Smooth muscle cell (in vitro differentiated cells): ENCODE data around the gene PLG. TPM values are rescaled to one million over a fixed set of nuclear protein-coding genes. Genes with fewer than 3 reads are reported as not detected.
"Not testable (repeated sequence)": the region's sequence is repeated elsewhere in the genome, so short reads cannot be mapped to it uniquely, and the experiment has no call there.

Source experiments
- DNase-seq: peaks from one replicate; lab custom pipeline; 2025; ENCODE audit not compliant: unreplicated experiment; lab: John Stamatoyannopoulos, UW
- H2AFZ ChIP-seq: fragments of 200-600 bp; sonication (generic); 2 replicates; pipeline ENCODE4 v1.6.0; 2016; ENCODE audit warnings: antibody characterized with exemption, low read depth, mild to moderate bottlenecking
- H3F3A ChIP-seq: fragments of 200-600 bp; sonication (generic); 2 replicates; pipeline ENCODE4 v1.6.0; 2017; ENCODE audit warnings: antibody characterized with exemption, low read depth
- H3K27ac ChIP-seq: fragments of 200-600 bp; sonication (generic); 2 replicates; pipeline ENCODE4 v1.5.1; 2016; ENCODE audit warnings: low read depth, mild to moderate bottlenecking
- H3K27me3 ChIP-seq: fragments of 200-600 bp; sonication (generic); 2 replicates; pipeline ENCODE4 v1.6.1; 2016; ENCODE audit warnings: low read depth, mild to moderate bottlenecking
- H3K36me3 ChIP-seq: fragments of 200-600 bp; sonication (generic); 2 replicates; pipeline ENCODE4 v1.5.1; 2016; ENCODE audit warnings: low read depth
- H3K4me1 ChIP-seq: fragments of 200-600 bp; sonication (generic); 2 replicates; pipeline ENCODE4 v1.5.1; 2016; ENCODE audit warnings: low read depth
- H3K4me2 ChIP-seq: fragments of 200-600 bp; sonication (generic); 2 replicates; pipeline ENCODE4 v1.6.0; 2016; ENCODE audit warnings: mild to moderate bottlenecking
- H3K4me3 ChIP-seq: fragments of 200-600 bp; sonication (generic); 2 replicates; pipeline ENCODE4 v1.5.1; 2016; ENCODE audit warnings: mild to moderate bottlenecking
- H3K79me2 ChIP-seq: fragments of 200-600 bp; sonication (generic); 2 replicates; pipeline ENCODE4 v1.6.0; 2016; ENCODE audit warnings: low read depth, mild to moderate bottlenecking
- H3K9ac ChIP-seq: fragments of 200-600 bp; sonication (generic); 2 replicates; pipeline ENCODE4 v1.6.0; 2016; ENCODE audit warnings: low read depth
- H3K9me3 ChIP-seq: fragments of 200-600 bp; sonication (generic); replicated peaks from 2 replicates; pipeline ENCODE4 v1.5.1; 2016; ENCODE audit warnings: low read depth
- H4K20me1 ChIP-seq: fragments of 200-600 bp; sonication (generic); 2 replicates; pipeline ENCODE4 v1.6.0; 2016; ENCODE audit warnings: low read depth
- WGBS: methylation state at CpG from one replicate; pipeline ENCODE4 v1.1.7; 2016; ENCODE audit warnings: low lambda C conversion rate; 5-methylcytosine and 5-hydroxymethylcytosine counted together
- polyA plus RNA-seq: library from polyadenylated mRNA; unstranded; fragments of >200 nt; fragmentation: Nextera tagmentation; extraction: Ambion mirVana; gene quantifications from 2 replicates; pipeline ENCODE4 v1.2.1, GENCODE V29; 2016
- total RNA-seq: library from RNA; depleted of rRNA; stranded (reverse); fragments of >200 nt; gene quantifications from 2 replicates; pipeline ENCODE4 v1.2.3, GENCODE V29; 2014
- TF ChIP-seq, protein P1 (sequence below): fragments of 200-600 bp; sonication (generic); IDR thresholded peaks from 2 replicates; pipeline ENCODE4 v1.5.1; 2017; ENCODE audit warnings: borderline replicate concordance, mild to moderate bottlenecking, antibody characterized with exemption; ENCODE audit not compliant: insufficient read depth, poor library complexity, severe bottlenecking

PLG gene
- total and polyA plus RNA-seq, 2 experiments from 2014 or later = 1.5 TPM; not detected in 1

DNA sequence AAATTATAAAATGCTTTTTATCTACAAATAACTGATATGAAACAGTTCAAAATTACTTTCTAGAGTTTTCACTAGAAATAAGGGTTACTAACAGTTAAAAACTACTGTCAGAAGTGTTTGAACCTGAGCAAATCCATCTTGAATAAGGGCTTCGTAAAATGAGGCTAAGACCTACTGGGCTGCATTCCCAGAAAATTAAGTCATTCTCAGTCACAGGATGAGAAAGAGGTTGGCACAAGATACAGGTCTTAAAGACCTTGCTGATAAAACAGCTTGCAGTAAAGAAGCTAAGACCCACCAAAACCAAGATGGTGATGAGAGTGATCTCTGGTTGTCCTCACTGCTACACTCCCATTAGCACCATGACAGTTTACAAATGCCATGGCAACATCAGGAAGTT is 93.7 kb downstream of the PLG start:
- Histone ChIP-seq H2AFZ (no peak overlapping the region), H3K4me2 (no peak overlapping the region), H4K20me1 (no peaks in the 10 kb centered on the region), H3K9ac (no peak overlapping the region), H3K9me3 (peaks cover 5% of the 10 kb centered on the region), H3K27me3 (no peaks in the 10 kb centered on the region), H3K27ac (no peak overlapping the region), H3K36me3 (no peaks in the 10 kb centered on the region), H3F3A (no peaks in the 10 kb centered on the region), H3K79me2 (no peaks in the 10 kb centered on the region), H3K4me1 (no peaks in the 10 kb centered on the region), H3K4me3 (no peak overlapping the region)
- TF ChIP-seq, protein P1, sequence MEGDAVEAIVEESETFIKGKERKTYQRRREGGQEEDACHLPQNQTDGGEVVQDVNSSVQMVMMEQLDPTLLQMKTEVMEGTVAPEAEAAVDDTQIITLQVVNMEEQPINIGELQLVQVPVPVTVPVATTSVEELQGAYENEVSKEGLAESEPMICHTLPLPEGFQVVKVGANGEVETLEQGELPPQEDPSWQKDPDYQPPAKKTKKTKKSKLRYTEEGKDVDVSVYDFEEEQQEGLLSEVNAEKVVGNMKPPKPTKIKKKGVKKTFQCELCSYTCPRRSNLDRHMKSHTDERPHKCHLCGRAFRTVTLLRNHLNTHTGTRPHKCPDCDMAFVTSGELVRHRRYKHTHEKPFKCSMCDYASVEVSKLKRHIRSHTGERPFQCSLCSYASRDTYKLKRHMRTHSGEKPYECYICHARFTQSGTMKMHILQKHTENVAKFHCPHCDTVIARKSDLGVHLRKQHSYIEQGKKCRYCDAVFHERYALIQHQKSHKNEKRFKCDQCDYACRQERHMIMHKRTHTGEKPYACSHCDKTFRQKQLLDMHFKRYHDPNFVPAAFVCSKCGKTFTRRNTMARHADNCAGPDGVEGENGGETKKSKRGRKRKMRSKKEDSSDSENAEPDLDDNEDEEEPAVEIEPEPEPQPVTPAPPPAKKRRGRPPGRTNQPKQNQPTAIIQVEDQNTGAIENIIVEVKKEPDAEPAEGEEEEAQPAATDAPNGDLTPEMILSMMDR = no peak
- DNase-seq = no peak
- WGBS = 41% methylated on average over 1 of the region's 1 CpG

GRCh38 chr6:160798625-160799024 is 96.6 kb downstream of the PLG start:
- Histone ChIP-seq H3K36me3 (no peaks in the 10 kb centered on the region), H3K9me3 (peaks cover 5% of the 10 kb centered on the region), H3K4me3 (no peak overlapping the region), H3K27ac (no peak overlapping the region), H2AFZ (no peak overlapping the region), H4K20me1 (no peaks in the 10 kb centered on the region), H3K27me3 (no peaks in the 10 kb centered on the region), H3F3A (no peaks in the 10 kb centered on the region), H3K9ac (no peak overlapping the region), H3K4me2 (no peak overlapping the region), H3K79me2 (no peaks in the 10 kb centered on the region), H3K4me1 (no peaks in the 10 kb centered on the region)
- no peak for DNase-seq
- TF ChIP-seq, protein P1 = no peak

DNA sequence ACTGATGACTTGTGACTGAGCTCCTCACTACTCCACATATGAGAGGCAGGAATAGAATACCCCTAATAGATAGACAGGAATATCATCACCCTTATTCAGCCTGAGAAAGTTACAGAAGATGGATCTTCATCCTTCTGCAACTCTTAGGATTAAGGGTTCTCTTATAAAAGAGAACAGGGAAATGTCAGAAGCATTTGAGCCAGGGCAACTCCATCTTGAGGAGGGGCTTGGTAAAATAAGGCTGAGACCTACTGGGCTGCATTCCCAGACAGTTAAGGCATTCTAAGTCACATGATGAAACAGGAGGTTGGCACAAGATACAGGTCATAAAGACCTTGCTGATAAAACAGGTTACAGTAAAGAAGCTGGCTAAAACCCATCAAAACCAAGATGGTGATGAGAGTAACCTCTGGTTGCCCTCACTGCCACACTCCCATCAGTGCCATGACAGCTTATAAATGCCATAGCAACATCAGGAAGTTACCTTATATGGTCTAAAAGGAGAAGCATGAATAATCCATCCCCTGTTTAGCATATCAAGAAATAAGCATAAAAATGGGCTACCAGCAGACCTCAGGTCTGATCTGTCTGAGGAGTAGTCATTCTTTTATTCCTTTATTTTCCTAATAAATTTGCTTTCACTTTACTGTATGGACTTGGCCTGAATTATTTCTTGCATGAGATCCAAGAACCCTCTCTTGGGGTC is 97.9 kb downstream of the PLG start:
- no peaks in the 10 kb centered on the region for H3F3A ChIP-seq
- TF ChIP-seq, protein P1 = no peak
- no peaks in the 10 kb centered on the region for H4K20me1 ChIP-seq
- no peaks in the 10 kb centered on the region for H3K36me3 ChIP-seq
- H3K9me3 ChIP-seq = peaks cover 5% of the 10 kb centered on the region
- no peak overlapping the region for H3K4me2 ChIP-seq
- no peaks in the 10 kb centered on the region for H3K79me2 ChIP-seq
- no peaks in the 10 kb centered on the region for H3K27me3 ChIP-seq
- no peak overlapping the region for H3K4me3 ChIP-seq
- no peak for DNase-seq
- H3K27ac ChIP-seq = no peak overlapping the region
- no peak overlapping the region for H3K9ac ChIP-seq
- no peak overlapping the region for H2AFZ ChIP-seq
- no peaks in the 10 kb centered on the region for H3K4me1 ChIP-seq

DNA sequence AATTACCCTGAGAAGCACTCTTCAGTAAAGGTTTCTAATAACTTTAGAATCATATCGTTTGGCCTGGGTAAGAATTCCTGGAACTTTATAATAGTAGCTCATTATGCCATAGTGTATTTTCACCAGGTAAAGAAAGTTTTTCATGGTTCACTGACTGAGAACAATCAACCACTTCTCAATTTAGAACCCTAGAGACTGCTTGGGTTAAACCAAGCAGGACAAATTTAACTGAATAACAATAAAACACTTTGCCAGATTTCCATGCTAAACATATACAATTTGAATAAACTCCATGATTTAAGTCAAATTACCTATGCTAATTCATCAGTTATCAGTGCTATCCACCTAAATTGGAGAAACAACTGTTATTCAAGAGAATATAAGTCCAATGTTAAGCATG is 99.4 kb downstream of the PLG start:
- no peak for DNase-seq
- no peaks in the 10 kb centered on the region for H3K79me2 ChIP-seq

DNA sequence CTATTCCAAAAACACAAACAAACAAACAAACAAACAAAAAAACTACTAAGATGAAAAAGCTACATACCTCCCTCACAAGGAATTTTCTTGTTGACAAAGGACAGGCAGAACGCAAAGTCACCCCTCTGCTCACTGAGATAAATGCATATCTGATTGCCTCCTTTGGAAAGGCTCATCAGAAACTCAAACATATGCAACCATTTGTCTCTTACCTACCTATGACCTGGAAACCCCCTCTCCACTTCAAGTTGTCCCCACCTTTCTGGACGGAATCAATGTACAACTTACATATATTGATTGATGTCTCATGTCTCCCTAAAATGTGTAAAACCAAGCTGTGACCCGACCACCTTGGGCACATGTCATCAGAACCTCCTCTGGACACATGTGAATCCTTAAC is 100.0 kb downstream of the PLG start:
- H3K27me3 ChIP-seq, H3F3A ChIP-seq: not testable (repeated sequence)
- WGBS = 83% methylated on average over 3 of the region's 3 CpGs

More for the DNA sequence above, 99.4 kb downstream of the PLG start:
- Histone ChIP-seq H3F3A (no peaks in the 10 kb centered on the region), H3K4me2 (no peak overlapping the region), H3K36me3 (no peaks in the 10 kb centered on the region), H3K4me3 (no peak overlapping the region), H3K9me3 (peaks cover 5% of the 10 kb centered on the region), H3K4me1 (no peaks in the 10 kb centered on the region), H3K9ac (no peak overlapping the region), H3K27ac (no peak overlapping the region), H2AFZ (no peak overlapping the region), H4K20me1 (no peaks in the 10 kb centered on the region), H3K27me3 (no peaks in the 10 kb centered on the region)
- 92% methylated on average over 1 of the region's 1 CpG for WGBS
- TF ChIP-seq, protein P1 = no peak

More for the DNA sequence above, 100.0 kb downstream of the PLG start:
- H3K27ac ChIP-seq, DNase-seq, H4K20me1 ChIP-seq, H3K4me2 ChIP-seq, H2AFZ ChIP-seq, H3K4me1 ChIP-seq, H3K36me3 ChIP-seq, H3K9ac ChIP-seq, H3K9me3 ChIP-seq, H3K4me3 ChIP-seq, H3K79me2 ChIP-seq: not testable (repeated sequence)
